IPS-18a (cell line): ENCODE data around the gene ASF1B.
A peak's percentile ranks its signal among the peaks of the same experiment; 100 is the strongest.
"Not testable (repeated sequence)": the region's sequence is repeated elsewhere in the genome, so short reads cannot be mapped to it uniquely, and the experiment has no call there.

ENCODE experiments used
- H3K27ac ChIP-seq: one replicate; pipeline ENCODE4 v1.5.1; 2013; ENCODE audit warnings: low read length
- H3K27me3 ChIP-seq: one replicate; pipeline ENCODE4 v1.6.1; 2013; ENCODE audit warnings: mild to moderate bottlenecking, low read length; ENCODE audit not compliant: control insufficient read depth, insufficient read depth
- H3K36me3 ChIP-seq: one replicate; pipeline ENCODE4 v1.6.1; 2013; ENCODE audit warnings: low read depth, low read length; ENCODE audit not compliant: control insufficient read depth
- H3K4me1 ChIP-seq: one replicate; pipeline ENCODE4 v1.6.1; 2013; ENCODE audit warnings: low read depth, low read length; ENCODE audit not compliant: control insufficient read depth
- H3K4me3 ChIP-seq: one replicate; pipeline ENCODE4 v1.5.1; 2013; ENCODE audit warnings: low read length
- H3K9ac ChIP-seq: one replicate; pipeline ENCODE4 v1.6.1; 2013; ENCODE audit warnings: mild to moderate bottlenecking, low read length, moderate library complexity
- H3K9me3 ChIP-seq: one replicate; pipeline ENCODE4 v1.6.1; 2013; ENCODE audit warnings: low read depth, low read length; ENCODE audit not compliant: control insufficient read depth

Gene ASF1B

DNA sequence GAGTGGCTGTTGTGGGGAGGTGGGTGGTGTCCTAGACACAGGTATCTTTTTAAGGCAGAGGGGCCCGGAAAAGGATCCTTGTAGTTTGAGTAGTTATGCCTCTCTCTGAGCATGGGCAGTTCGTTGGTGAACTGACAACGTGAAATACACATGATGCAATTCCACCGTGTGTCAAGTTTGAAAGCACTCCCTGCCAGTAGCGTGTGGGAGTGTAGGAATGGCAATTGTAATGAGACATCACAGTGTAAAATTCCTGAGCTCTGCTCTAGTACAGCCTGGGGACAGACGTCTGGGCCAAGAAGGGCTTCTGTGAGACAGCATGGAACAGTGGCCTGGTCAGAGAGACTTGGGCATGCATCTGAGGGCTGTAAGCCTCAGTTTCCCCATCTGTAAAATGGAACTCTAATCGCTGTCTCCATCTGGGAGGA is 10.4 kb upstream of the ASF1B start:
- Histone ChIP-seq H3K4me1 (peaks cover 12% of the 10 kb centered on the region), H3K9ac (no peak overlapping the region), H3K27ac (no peak overlapping the region), H3K27me3 (no peaks in the 10 kb centered on the region), H3K9me3 (no peaks in the 10 kb centered on the region), H3K36me3 (peaks cover 5% of the 10 kb centered on the region), H3K4me3 (no peak overlapping the region)

DNA sequence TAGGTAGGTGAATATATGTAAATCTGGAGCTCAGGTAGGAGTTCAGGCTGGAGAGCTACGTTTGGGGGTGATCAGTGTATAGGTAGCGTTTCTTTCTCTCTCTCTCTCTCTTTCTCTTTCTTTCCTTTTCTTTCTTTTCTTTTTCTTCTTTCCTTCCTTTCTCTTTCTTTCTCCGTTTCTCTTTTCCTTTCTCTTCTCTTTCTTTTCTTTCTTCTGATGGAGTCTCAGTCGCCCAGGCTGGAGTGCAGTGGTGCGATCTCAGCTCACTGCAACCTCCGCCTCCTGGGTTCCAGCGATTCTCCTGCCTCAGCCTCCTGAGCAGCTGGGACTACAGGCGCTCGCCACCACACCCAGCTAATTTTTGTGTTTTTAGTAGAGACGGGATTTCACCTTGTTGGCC is 9.8 kb upstream of the ASF1B start:
- H3K4me1 ChIP-seq = peaks cover 12% of the 10 kb centered on the region
- not testable (repeated sequence) for H3K36me3 ChIP-seq, H3K9ac ChIP-seq, H3K27me3 ChIP-seq, H3K27ac ChIP-seq, H3K4me3 ChIP-seq, H3K9me3 ChIP-seq

DNA sequence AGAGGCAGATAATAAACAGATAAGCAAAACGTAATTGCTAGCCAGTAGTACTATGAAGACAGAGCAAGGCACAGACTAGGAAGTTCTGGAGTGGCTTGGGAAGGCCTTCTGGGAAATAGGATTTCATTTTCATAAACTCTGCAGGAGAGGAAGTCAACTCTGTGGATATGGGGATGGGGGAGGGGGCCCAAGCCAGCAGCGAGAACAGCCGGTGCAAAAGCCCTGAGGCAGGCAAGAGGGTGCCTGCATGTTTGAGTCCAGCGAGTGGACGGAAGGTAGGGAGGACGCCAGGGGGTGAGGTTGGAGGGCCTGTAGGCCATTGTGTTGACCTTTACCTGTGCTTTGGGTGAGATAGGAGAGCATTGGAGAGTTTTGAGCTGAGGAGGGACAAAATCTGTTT is 9.0 kb upstream of the ASF1B start:
- peaks cover 12% of the 10 kb centered on the region for H3K4me1 ChIP-seq
- H3K9ac ChIP-seq = no peak overlapping the region
- no peak overlapping the region for H3K27ac ChIP-seq
- H3K27me3 ChIP-seq = no peaks in the 10 kb centered on the region
- H3K9me3 ChIP-seq = no peaks in the 10 kb centered on the region
- no peaks in the 10 kb centered on the region for H3K36me3 ChIP-seq
- H3K4me3 ChIP-seq = no peak overlapping the region

DNA sequence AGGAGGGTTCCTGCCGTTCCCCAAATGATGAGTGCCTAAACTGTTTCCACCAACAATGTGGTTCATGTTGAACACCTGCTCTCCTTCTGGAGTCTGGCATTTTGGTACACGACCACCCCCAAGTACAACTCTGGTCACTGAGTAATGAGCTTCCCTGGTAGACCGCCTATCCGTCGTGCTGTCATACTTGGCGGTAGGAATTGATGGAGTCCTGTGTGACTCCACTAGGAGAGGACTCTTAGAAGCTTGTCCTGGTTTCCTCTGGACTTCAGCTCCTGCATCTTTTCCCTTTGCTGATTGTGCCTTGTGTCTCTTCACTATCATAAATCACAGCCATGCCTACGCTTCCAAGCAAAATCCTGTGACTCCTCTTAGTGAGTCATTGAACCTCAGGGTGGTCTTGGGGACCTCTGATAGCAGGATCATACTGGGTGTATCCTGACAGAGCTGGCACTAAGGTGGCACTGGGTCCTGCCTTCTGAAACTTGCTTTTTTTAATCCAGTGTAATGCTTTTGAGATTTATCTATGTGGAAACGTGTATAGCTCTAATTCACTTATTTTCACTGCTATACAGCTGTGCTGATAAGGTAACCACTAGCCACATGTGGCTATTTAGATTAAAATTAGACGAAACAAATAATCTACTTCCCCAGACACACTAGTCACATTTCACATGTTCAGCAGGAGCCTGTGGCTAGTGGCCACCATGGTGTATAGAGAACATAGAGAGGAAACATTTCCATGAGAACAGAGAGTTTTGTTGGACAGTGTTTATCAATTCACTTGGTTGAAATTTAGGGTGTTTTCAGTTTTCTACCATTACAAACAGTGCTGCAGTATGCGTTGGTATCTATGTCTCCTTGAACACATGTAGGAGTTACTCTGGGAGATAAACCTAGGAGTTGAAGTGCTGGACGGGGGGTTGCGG is 6.1 kb upstream of the ASF1B start:
- Histone ChIP-seq H3K36me3 (no peaks in the 10 kb centered on the region), H3K9ac (no peak overlapping the region), H3K9me3 (no peaks in the 10 kb centered on the region), H3K27me3 (no peaks in the 10 kb centered on the region), H3K4me1 (no peaks in the 10 kb centered on the region), H3K4me3 (no peak overlapping the region), H3K27ac (no peak overlapping the region)

DNA sequence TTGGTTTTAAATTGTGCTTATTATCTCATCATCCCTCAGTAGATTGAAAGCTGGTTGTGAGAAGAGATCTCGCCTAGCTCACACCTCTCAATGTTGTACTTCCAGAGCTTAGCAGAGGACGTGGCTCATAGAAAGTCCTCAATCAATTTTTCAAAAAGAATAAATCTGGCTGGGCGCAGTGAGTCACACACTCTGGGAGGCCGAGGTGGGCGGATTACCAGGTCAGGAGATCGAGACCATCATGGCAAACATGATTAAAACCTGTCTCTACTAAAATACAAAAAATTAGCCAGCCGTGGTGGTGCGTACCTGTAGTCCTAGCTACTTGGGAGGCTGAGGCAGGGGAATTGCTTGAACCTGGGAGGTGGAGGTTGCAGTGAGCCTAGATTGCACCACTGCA is 4.7 kb upstream of the ASF1B start:
- no peaks in the 10 kb centered on the region for H3K27me3 ChIP-seq
- H3K4me1 ChIP-seq = no peaks in the 10 kb centered on the region
- no peak overlapping the region for H3K9ac ChIP-seq
- no peak overlapping the region for H3K27ac ChIP-seq
- H3K9me3 ChIP-seq = no peaks in the 10 kb centered on the region
- H3K36me3 ChIP-seq = no peaks in the 10 kb centered on the region
- H3K4me3 ChIP-seq = no peak overlapping the region

DNA sequence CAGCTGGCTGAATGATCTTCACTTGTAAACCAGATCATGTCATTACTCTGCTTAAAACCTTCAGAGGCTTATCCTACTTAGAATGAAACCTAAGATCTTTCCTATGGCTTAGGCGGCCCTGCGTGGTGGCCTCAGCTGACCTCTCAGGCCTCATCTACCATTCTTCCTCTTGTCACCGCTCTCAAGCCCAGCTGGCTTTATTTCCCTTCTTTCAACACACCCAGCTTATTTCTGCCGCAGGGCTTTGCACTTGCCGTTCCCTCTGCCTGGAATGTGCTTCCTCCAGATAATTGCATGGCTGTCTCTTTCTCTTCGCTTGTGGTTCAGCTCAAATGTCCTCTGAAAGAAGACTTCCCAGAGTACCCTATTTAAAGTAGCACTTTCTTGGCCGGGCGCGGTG is 3.6 kb upstream of the ASF1B start:
- H3K27ac ChIP-seq = no peak overlapping the region
- no peak overlapping the region for H3K4me3 ChIP-seq
- H3K9ac ChIP-seq = no peak overlapping the region
- no peaks in the 10 kb centered on the region for H3K36me3 ChIP-seq
- H3K27me3 ChIP-seq = no peaks in the 10 kb centered on the region
- H3K4me1 ChIP-seq = no peaks in the 10 kb centered on the region
- H3K9me3 ChIP-seq = no peaks in the 10 kb centered on the region

DNA sequence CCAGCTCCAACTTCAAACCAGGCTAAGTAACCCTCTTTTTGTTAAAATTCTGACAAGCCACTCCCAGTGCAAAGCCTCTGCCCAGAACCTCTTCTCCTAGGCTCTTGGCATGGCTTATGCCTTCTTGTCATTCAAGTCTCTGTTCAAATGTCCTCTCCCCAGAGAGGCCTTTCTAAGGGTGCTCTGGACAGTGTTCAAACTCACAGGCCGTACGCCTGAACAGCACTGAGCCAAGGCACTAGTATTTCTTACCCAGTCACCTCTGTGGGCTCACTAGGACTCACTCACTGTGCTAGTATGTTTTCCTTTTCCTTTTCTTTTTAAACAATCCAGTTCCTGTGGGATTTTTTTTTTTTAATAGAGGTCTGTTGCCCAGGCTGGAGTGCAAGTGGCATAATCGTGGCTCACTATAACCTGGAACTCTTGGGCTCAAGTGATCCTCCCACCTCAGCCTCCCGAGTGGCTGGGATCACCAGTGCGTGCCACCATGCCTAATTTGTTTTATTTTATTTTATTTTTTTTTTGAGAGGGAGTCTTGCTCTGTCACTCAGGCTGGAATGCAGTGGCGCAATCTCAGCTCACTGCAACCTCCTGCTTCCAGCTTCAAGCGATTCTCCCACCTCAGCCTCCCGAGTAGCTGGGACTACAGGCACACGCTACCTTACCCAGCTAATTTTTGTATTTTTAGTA is 2.3 kb upstream of the ASF1B start:
- no peaks in the 10 kb centered on the region for H3K4me1 ChIP-seq
- H3K36me3 ChIP-seq = no peaks in the 10 kb centered on the region
- H3K9ac ChIP-seq = no peak overlapping the region
- no peak overlapping the region for H3K27ac ChIP-seq
- no peaks in the 10 kb centered on the region for H3K9me3 ChIP-seq
- no peaks in the 10 kb centered on the region for H3K27me3 ChIP-seq
- H3K4me3 ChIP-seq = no peak overlapping the region

DNA sequence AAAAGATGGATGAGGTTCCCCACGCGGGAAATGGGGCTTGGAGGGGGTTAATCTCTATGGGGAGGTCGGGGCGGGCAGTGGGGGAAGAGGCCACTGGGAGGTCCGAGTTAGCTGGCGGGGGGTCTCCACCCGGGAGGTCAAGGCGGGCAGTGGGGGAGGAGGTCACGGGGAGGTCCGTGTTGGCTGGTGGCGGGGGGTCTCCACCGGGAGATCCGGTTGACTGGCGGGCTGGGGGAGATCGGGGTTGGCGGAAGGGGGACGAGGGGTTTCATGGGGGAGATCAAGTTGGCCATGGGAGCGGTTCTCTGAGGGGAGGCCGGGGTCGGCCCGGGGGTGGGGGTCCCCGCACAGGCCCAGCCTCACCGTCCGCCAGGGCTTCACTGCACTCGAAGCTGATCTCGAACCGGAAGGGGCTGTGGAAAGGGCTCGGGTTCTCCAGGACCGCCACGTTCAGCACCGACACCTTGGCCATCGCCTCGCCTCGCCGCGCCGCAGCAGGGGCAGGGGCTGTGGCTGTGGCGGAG is 342 bp downstream of the ASF1B start:
- Histone ChIP-seq H3K36me3 (no peaks in the 10 kb centered on the region), H3K4me3 (peak overlapping the region; percentile 78), H3K9ac (peak overlapping the region; percentile 58), H3K4me1 (no peaks in the 10 kb centered on the region), H3K27me3 (no peaks in the 10 kb centered on the region), H3K27ac (no peak overlapping the region), H3K9me3 (no peaks in the 10 kb centered on the region)

DNA sequence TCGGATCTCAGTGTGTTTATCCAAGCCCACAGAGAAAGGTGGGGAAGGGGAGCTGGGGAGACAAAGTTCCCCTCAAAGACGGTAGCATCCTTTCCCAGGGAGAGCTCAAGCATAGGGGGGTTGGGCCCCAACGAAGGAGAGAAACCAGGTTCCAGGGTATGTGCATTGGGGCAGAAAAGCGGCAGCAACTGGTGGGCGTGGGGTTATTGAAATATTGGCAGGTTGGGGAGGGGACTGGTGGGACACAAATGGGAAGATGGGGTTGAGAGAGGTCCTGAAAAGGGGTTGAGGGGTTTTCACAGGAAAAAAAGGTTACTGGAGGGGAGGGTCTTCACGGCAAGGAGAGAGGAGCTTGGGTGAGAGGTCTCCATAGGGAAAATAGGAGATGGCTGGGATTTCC is 1.0 kb downstream of the ASF1B start:
- peak overlapping the region; percentile 78 for H3K4me3 ChIP-seq
- H3K36me3 ChIP-seq = no peaks in the 10 kb centered on the region
- no peaks in the 10 kb centered on the region for H3K9me3 ChIP-seq
- no peaks in the 10 kb centered on the region for H3K4me1 ChIP-seq
- peak overlapping the region; percentile 58 for H3K9ac ChIP-seq
- no peak overlapping the region for H3K27ac ChIP-seq
- no peaks in the 10 kb centered on the region for H3K27me3 ChIP-seq

DNA sequence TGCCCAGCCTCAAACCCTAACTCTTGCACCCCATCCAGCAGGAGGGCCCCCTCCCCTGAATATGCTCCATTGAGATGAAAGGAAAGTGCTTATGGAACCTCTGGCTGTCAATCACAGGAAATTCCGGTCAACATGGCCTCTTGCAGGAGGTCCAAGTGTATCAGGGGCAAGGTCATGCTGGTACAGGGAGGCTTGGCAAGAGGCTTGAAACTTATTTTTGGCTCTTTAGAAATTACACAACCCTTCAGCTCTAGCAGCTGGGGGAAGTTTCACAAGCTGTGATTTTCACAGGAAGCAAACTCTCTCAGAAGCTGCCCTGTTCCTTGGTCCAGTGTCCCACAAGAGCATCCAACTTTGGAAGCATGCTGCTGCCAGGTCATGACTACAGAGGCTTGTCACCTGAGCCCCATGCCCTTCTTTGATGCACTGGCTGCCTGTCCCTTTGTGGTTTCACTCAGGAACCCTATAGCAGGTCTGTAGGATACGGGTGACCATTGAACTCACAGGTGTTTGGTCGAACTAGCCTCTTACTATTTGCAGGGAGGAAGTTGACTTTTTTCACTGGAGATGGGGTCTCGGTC is 8.4 kb downstream of the ASF1B start:
- H3K9ac ChIP-seq = no peak overlapping the region
- H3K4me1 ChIP-seq = no peaks in the 10 kb centered on the region
- H3K9me3 ChIP-seq = no peaks in the 10 kb centered on the region
- no peak overlapping the region for H3K27ac ChIP-seq
- H3K27me3 ChIP-seq = no peaks in the 10 kb centered on the region
- H3K4me3 ChIP-seq = no peak overlapping the region
- H3K36me3 ChIP-seq = peaks cover 12% of the 10 kb centered on the region

DNA sequence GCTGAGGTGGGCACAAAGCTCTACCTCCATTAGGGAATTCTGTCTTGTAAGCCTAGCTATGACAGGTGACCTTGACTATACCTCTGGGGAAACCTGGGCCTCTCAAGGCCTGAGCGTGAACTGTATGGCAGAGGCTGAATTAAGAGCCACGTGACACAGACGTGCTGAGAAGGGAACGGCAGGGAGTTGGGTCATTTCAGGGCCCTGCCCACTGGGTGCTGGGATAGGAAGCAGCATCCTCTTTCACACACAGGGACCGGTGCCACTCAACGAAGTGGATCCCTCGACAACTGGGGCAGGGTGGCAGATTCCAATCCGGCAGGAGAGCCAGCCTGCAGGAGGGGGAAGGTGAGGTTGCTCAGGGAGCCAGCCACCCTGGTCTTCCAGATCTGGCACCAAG is 9.2 kb downstream of the ASF1B start:
- Histone ChIP-seq H3K27me3 (no peaks in the 10 kb centered on the region), H3K4me3 (no peak overlapping the region), H3K9me3 (no peaks in the 10 kb centered on the region), H3K4me1 (no peaks in the 10 kb centered on the region), H3K36me3 (peaks cover 12% of the 10 kb centered on the region), H3K27ac (no peak overlapping the region), H3K9ac (no peak overlapping the region)
